ENCODE data around the gene UST. TPM values are rescaled to one million over a fixed set of nuclear protein-coding genes. Genes with fewer than 3 reads are reported as not detected.

UST gene
- total and polyA plus RNA-seq, 3 donors from 2014 or later = 14.9 to 16.0 (median 14.9) TPM

DNA sequence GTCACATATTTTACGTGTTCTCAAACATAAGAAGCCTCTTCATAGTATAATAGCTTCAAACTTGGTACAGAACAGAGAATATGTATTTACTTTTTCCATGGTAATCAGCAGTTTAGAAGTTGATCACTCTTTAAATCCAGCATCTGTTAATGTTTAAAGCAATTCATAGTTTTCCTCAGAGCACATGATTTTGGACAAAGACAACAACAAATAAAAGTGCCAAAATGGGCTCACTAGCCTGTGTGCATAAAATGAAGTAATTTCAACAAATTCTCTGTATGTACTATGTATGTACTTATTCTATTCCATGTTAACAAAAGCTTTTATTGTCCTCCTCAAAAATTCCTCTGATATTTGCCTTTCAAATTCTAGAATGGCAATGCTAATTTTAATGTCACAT is 38.1 kb upstream of the UST start:
- Histone ChIP-seq H3K4me1 (no peaks in the 10 kb centered on the region), H3K27me3 (no peaks in the 10 kb centered on the region), H3K9me3 (no peaks in the 10 kb centered on the region), H3K4me3 (no peak overlapping the region), H3K27ac (no peak overlapping the region), H3K36me3 (ENCODE audit: low read depth, missing control alignments) (no peaks in the 10 kb centered on the region)
- DNase-seq = no peak
- no peak for TF ChIP-seq POLR2A (IDR thresholded peaks at IDR 0.05)
- TF ChIP-seq, protein P1, sequence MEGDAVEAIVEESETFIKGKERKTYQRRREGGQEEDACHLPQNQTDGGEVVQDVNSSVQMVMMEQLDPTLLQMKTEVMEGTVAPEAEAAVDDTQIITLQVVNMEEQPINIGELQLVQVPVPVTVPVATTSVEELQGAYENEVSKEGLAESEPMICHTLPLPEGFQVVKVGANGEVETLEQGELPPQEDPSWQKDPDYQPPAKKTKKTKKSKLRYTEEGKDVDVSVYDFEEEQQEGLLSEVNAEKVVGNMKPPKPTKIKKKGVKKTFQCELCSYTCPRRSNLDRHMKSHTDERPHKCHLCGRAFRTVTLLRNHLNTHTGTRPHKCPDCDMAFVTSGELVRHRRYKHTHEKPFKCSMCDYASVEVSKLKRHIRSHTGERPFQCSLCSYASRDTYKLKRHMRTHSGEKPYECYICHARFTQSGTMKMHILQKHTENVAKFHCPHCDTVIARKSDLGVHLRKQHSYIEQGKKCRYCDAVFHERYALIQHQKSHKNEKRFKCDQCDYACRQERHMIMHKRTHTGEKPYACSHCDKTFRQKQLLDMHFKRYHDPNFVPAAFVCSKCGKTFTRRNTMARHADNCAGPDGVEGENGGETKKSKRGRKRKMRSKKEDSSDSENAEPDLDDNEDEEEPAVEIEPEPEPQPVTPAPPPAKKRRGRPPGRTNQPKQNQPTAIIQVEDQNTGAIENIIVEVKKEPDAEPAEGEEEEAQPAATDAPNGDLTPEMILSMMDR (IDR thresholded peaks at IDR 0.05) = no peak
- WGBS, 2 donors = 84 to 92% methylated on average over 1 of the region's 1 CpG
- intact Hi-C loops (cut with DNase I; ENCODE audit: low total_unique reads) = no loop called here

DNA sequence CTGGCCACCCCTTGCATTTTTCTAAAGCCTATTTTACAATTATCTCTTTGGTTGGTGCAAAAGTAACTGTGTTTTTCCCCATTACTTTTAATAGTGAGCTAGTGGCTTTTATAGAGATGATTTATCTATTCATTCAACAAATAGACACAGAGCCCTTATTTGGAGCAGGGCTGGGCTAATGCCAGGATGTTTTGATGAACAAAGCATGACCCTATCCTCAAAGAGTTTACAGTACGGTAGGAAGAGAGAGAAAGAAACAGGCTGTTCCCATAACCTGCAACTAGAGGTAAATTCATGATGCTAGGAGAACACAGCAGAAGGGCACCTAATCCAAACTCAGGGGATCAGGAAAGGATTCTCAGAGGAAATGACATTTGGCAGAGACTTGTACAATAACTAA is 37.3 kb upstream of the UST start:
- Histone ChIP-seq H3K27me3 (no peaks in the 10 kb centered on the region), H3K4me1 (no peaks in the 10 kb centered on the region), H3K27ac (no peak overlapping the region), H3K9me3 (no peaks in the 10 kb centered on the region), H3K4me3 (no peak overlapping the region), H3K36me3 (ENCODE audit: low read depth, missing control alignments) (no peaks in the 10 kb centered on the region)
- DNase-seq = no peak
- intact Hi-C loops (cut with DNase I; ENCODE audit: low total_unique reads) = no loop called here
- 33 to 38% methylated on average over 1 of the region's 1 CpG for WGBS, 2 donors
- TF ChIP-seq POLR2A (IDR thresholded peaks at IDR 0.05) = no peak
- TF ChIP-seq, protein P1 (IDR thresholded peaks at IDR 0.05) = no peak

DNA sequence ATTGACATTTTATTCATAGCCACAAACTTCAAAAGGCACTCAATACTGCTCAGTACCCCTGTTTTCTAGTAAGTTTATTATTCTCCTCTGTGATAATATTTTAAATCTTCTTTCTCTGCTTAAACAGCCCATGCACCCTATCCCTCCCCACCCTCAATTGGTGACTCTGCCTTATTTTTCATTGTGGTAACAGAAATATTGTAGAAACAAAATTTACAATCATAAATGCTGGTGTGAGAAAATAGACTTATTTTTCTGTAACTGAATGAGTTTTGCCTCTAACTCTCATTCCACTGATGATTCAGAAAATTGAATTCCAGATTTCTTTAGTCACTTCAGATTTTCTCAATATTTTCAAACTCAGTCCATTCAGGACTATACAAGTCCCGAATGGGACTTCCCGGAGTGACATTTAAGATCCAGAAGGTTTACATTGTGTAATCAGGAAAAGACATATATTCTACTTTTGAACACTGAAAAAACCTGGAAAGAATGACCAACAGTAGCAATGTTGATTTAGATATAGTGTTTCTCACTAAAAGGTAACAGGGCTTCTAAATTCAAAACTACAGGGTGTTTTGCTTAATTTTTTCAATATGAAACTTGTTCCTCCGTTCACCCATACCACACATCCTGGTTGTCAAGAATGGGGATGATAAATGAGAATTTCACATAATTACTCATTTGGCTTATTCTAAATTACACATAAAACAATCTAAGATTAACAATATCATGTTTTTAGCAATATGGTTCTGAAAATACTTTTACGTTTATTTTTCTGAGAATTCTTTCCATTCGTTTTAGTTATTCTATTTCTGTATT is 34.8 kb upstream of the UST start:
- TF ChIP-seq, protein P1 (IDR thresholded peaks at IDR 0.05) = no peak
- no peak for TF ChIP-seq POLR2A (IDR thresholded peaks at IDR 0.05)
- no peak for DNase-seq
- 86 to 94% methylated on average over 5 of the region's 5 CpGs for WGBS, 2 donors
- intact Hi-C loops (cut with DNase I; ENCODE audit: low total_unique reads) = no loop called here
- H3K9me3 ChIP-seq = no peaks in the 10 kb centered on the region
- no peak overlapping the region for H3K4me3 ChIP-seq
- H3K36me3 ChIP-seq (ENCODE audit: low read depth, missing control alignments) = no peaks in the 10 kb centered on the region
- no peaks in the 10 kb centered on the region for H3K4me1 ChIP-seq
- no peaks in the 10 kb centered on the region for H3K27me3 ChIP-seq
- H3K27ac ChIP-seq = no peak overlapping the region

DNA sequence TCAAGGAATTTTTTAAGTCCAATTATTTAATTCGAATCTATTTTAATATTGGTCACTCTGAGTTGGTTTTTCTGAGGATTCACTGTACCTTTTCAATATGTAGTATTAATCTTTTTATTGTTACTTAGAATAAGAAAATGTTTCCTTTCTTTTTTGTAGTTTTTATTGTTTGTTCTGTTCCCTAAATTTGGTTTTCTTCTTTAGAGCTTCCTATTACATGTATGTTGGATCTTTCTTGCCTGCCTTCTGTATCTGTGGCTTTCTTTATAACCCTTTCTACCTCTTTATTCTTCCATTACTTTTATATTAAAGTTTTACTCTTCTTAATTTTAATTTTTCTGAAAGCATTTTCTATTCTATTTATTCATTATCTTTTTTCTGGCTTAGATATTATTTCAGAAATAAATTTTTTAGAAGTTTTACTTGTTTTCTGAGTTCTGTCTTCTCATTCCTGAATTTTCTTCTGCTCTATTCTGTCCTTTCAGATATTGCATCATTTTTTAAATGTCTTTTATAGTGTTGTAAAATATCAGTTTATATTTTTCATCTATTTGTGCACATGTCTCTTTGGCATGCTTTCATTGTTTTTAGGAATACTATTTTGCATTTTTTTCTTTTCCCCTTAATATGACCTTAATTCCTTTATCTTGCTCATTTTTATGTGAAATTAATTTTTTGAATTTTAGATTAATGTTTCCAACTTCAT is 33.6 kb upstream of the UST start:
- TF ChIP-seq POLR2A (IDR thresholded peaks at IDR 0.05) = no peak
- TF ChIP-seq, protein P1 (IDR thresholded peaks at IDR 0.05) = no peak
- no peak overlapping the region for H3K27ac ChIP-seq
- H3K4me1 ChIP-seq = no peaks in the 10 kb centered on the region
- no peak for DNase-seq
- H3K4me3 ChIP-seq = no peak overlapping the region
- H3K9me3 ChIP-seq = no peaks in the 10 kb centered on the region
- intact Hi-C loops (cut with DNase I; ENCODE audit: low total_unique reads) = no loop called here
- no peaks in the 10 kb centered on the region for H3K36me3 ChIP-seq (ENCODE audit: low read depth, missing control alignments)
- no peaks in the 10 kb centered on the region for H3K27me3 ChIP-seq
- 95% methylated on average over 1 of the region's 1 CpG for WGBS, 2 donors
